Stomach (tissue), 4 donors: Measurements from ENCODE around the gene CHURC1.

Experiments used
- CTCF ChIP-seq, 7 experiments: fragments of 450-650 bp in 4 of 7; fragments of 200-600 bp in 3 of 7; sonication (generic) in 3 of 7; IDR thresholded peaks; one replicate each; pipeline ENCODE4 v1.5.1; 2016 to 2019; ENCODE audit warnings: antibody characterized with exemption in 7 of 7, control low read depth in 2 of 7, mild to moderate bottlenecking in 1 of 7
- POLR2A ChIP-seq, 4 donors: fragments of 450-650 bp; IDR thresholded peaks; one replicate each; pipeline ENCODE4 v1.6.1; 2016; ENCODE audit warnings: antibody characterized with exemption in 4 of 4, control low read depth in 2 of 4, mild to moderate bottlenecking in 1 of 4, moderate library complexity in 1 of 4
- POLR2AphosphoS5 ChIP-seq, 3 donors: sonication (generic); formaldehyde crosslinking; IDR thresholded peaks; one replicate each; pipeline ENCODE4 v1.6.1; 2016; ENCODE audit warnings: antibody characterized with exemption in 3 of 3

- TF ChIP-seq CTCF (IDR thresholded peaks at IDR 0.05) (no peak), POLR2A (IDR thresholded peaks at IDR 0.05) (no peak), POLR2AphosphoS5 (IDR thresholded peaks at IDR 0.05) (no peak)
These were observed 14.3 kb upstream of the CHURC1 start for GRCh38 chr14:64899958-64900357.
